ENCODE data around the gene DRAM2.

Gene DRAM2

GRCh38 chr1:111139956-111140679, at the start of gene DRAM2, which contains the start of gene CEPT1:
TSS of gene DRAM2 (minus strand) at chr1:111140093. CDS start at chr1:111131554, 8,539 bp downstream.
TSS of gene CEPT1 (plus strand) at chr1:111140223. CDS start at chr1:111147715, 7,492 bp downstream.
- DNase-seq (ENCODE audit: low read depth in 2 of 2) = peak; percentile 55 to 88

GRCh38 chr1:111184663-111185062, 44.8 kb upstream of the DRAM2 start:
- DNase-seq (ENCODE audit: low read depth in 2 of 2) = no peak

GRCh38 chr1:111183308-111184069, 43.6 kb upstream of the DRAM2 start:
- no peak for DNase-seq (ENCODE audit: low read depth in 2 of 2)

GRCh38 chr1:111182052-111182451, 42.2 kb upstream of the DRAM2 start:
- DNase-seq (ENCODE audit: low read depth in 2 of 2) = no peak

- DNase-seq (ENCODE audit: low read depth in 2 of 2) = no peak
Measured at GRCh38 chr1:111179968-111180533, 40.2 kb upstream of the DRAM2 start.

- DNase-seq (ENCODE audit: low read depth in 2 of 2) = no peak
Measured at GRCh38 chr1:111176678-111177077, 36.8 kb upstream of the DRAM2 start.

- no peak for DNase-seq (ENCODE audit: low read depth in 2 of 2)
Measured at GRCh38 chr1:111175349-111175748, 35.5 kb upstream of the DRAM2 start.

GRCh38 chr1:111174070-111174469, 34.2 kb upstream of the DRAM2 start:
- no peak for DNase-seq (ENCODE audit: low read depth in 2 of 2)

- DNase-seq (ENCODE audit: low read depth in 2 of 2) = no peak
Measured at GRCh38 chr1:111172463-111172862, 32.6 kb upstream of the DRAM2 start.

- no peak for DNase-seq (ENCODE audit: low read depth in 2 of 2)
Measured at GRCh38 chr1:111164151-111164550, 24.3 kb upstream of the DRAM2 start.

GRCh38 chr1:111163363-111163762, 23.5 kb upstream of the DRAM2 start:
- DNase-seq (ENCODE audit: low read depth in 2 of 2) = no peak

- DNase-seq (ENCODE audit: low read depth in 2 of 2) = no peak
Measured at GRCh38 chr1:111162488-111162880, 22.6 kb upstream of the DRAM2 start.

GRCh38 chr1:111161843-111162487, 22.1 kb upstream of the DRAM2 start:
- no peak for DNase-seq (ENCODE audit: low read depth in 2 of 2)

- no peak for DNase-seq (ENCODE audit: low read depth in 2 of 2)
Measured at GRCh38 chr1:111157431-111157830, 17.5 kb upstream of the DRAM2 start.

GRCh38 chr1:111154021-111154999, 14.4 kb upstream of the DRAM2 start:
- DNase-seq (ENCODE audit: low read depth in 2 of 2) = no peak

GRCh38 chr1:111151838-111152237, 11.9 kb upstream of the DRAM2 start:
- DNase-seq (ENCODE audit: low read depth in 2 of 2) = no peak

- DNase-seq (ENCODE audit: low read depth in 2 of 2) = no peak
Measured at GRCh38 chr1:111148376-111148881, 8.5 kb upstream of the DRAM2 start.

GRCh38 chr1:111147948-111148347, 8.1 kb upstream of the DRAM2 start:
- no peak for DNase-seq (ENCODE audit: low read depth in 2 of 2)

GRCh38 chr1:111145963-111146768, 6.3 kb upstream of the DRAM2 start:
- no peak for DNase-seq (ENCODE audit: low read depth in 2 of 2)

GRCh38 chr1:111145542-111145941, 5.6 kb upstream of the DRAM2 start:
- DNase-seq (ENCODE audit: low read depth in 2 of 2) = no peak

All from stimulated activated CD4-positive, alpha-beta T cell treated with anti-CD3 and anti-CD28 coated beads, Interleukin-1b, Interleukin-23, amount 100 ng/mL, for 1 hour (primary cell).